NT2/D1 (cell line): ENCODE data around the gene CCDC60.

Source experiments
- SUZ12 ChIP-seq: IDR thresholded peaks from 2 replicates; pipeline ENCODE4 v1.6.1; 2011; ENCODE audit not compliant: insufficient read length, insufficient read depth; ENCODE audit errors: extremely low read depth
- YY1 ChIP-seq: IDR thresholded peaks from 2 replicates; pipeline ENCODE4 v1.6.1; 2011; ENCODE audit not compliant: insufficient read length, insufficient read depth
- ZNF274 ChIP-seq: IDR thresholded peaks from 2 replicates; pipeline ENCODE4 v1.6.1; 2011; ENCODE audit warnings: mild to moderate bottlenecking, low read depth, low read length

DNA sequence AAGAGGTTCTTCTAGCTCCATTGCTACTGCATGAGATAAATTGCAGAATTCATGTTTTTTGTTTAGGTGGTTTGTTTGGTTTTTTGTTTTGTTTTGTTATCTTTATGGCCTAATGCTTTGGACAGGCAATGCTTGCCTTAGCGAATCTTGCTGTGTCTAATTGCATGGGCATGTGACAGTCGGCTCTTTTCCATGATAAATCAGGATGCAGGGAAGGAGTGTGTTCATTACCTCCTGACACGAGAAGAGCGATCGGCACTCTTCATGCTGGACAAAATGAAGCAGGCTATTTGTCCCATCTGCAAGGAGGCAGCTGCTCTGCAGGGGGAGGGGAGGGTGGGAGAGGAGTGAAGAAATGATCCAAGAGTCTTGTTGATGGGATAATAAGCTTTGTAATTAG, 6.5 kb downstream of the CCDC60 start:
- no peak for TF ChIP-seq ZNF274
- TF ChIP-seq YY1: no peak
- TF ChIP-seq SUZ12: no peak
